ENCODE data around the gene MYPN.
A peak's percentile ranks its signal among the peaks of the same experiment; 100 is the strongest.

Gene MYPN

DNA sequence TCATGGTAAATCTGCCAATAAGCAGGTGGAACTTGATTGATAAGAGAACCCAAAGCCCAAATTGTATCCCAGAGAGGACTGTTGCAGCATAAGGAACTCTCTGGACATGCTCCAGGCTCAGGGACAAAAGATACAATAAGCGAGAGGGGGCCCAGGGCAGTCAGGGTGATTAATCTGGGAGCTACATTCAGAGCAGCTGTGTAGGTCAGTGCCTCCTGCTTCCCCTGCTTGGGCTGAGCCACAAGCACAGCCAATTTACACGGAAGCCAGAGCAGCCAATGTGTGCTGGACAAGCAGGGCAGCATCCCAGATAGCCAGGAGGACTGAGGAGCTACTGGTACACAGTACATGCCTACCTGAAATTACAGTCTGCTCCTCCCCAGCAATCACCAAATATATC, 24.2 kb downstream of the MYPN start:
- Histone ChIP-seq H3K27ac (ENCODE audit: extremely low read depth, low read depth, low read length) (no peak overlapping the region), H3K9me3 (ENCODE audit: control insufficient read depth, insufficient read depth, low read depth, low read length) (no peaks in the 10 kb centered on the region), H3K4me1 (ENCODE audit: control insufficient read depth, insufficient read depth, low read length) (peaks cover 18% of the 10 kb centered on the region), H3K36me3 (ENCODE audit: control insufficient read depth in 2 of 2, insufficient read depth in 1 of 2, low read length in 2 of 2) (no peaks in the 10 kb centered on the region), H3K4me3 (ENCODE audit: low read depth, low read length) (no peak overlapping the region)
- ChIA-PET POLR2A (no interaction called here), CTCF (no interaction called here)
- TF ChIP-seq ZNF600 (tag by site-specific recombination; IDR thresholded peaks at IDR 0.05) (peak; percentile 67; the same call in 1 of the 2 replicates), HOXA7 (CRISPR knock-in tag; IDR thresholded peaks at IDR 0.05; ENCODE audit: borderline replicate concordance) (no peak), ZNF341 (tag by site-specific recombination; IDR thresholded peaks at IDR 0.05; ENCODE audit: low read depth) (no peak)

DNA sequence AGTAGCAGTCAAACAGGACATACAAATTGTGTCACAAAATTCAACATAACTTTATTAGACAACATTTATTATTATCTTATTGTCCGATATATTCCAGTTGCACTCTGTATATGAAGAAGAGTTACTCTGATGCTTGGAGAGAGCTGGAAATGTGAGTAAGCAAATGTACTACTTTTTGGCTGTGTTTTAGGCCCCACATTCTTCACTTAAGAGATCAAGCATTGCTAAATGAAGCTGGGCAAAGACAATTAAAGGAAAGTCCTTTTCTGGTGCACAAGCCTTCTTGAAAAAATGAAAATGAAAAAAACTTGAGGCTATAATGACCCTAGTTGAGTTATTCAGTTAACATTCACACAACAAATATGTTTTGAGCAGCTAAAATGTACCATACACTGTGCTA, 26.1 kb downstream of the MYPN start:
- no peak overlapping the region for H3K4me3 ChIP-seq (ENCODE audit: low read depth, low read length)
- POLR2A ChIA-PET = no interaction called here
- CTCF ChIA-PET = no interaction called here
- H3K27ac ChIP-seq (ENCODE audit: extremely low read depth, low read depth, low read length) = 0 out of 2 replicates have a peak overlapping the region, but pooled peaks have one; percentile 8
- peaks cover 33% of the 10 kb centered on the region for H3K4me1 ChIP-seq (ENCODE audit: control insufficient read depth, insufficient read depth, low read length)
- no peaks in the 10 kb centered on the region for H3K9me3 ChIP-seq (ENCODE audit: control insufficient read depth, insufficient read depth, low read depth, low read length)
- TF ChIP-seq ZNF558 (tag by site-specific recombination; IDR thresholded peaks at IDR 0.05) (no peak), ZNF266 (tag by site-specific recombination; IDR thresholded peaks at IDR 0.05; ENCODE audit: low read depth) (no peak), ZNF530 (tag by site-specific recombination; IDR thresholded peaks at IDR 0.05; ENCODE audit: low read depth) (no peak), ZNF354C (tag by site-specific recombination; IDR thresholded peaks at IDR 0.05; ENCODE audit: borderline replicate concordance, low read depth) (no peak), ZNF221 (tag by site-specific recombination; IDR thresholded peaks at IDR 0.05; ENCODE audit: borderline replicate concordance) (no peak), ZNF624 (tag by site-specific recombination; IDR thresholded peaks at IDR 0.05) (no peak), ZNF830 (tag by site-specific recombination; IDR thresholded peaks at IDR 0.05; ENCODE audit: low read depth) (no peak), ZNF37A (tag by site-specific recombination; IDR thresholded peaks at IDR 0.05) (no peak), ZBTB1 (tag by site-specific recombination; IDR thresholded peaks at IDR 0.05) (no peak), ZNF571 (tag by site-specific recombination; IDR thresholded peaks at IDR 0.05) (no peak), ZBTB48 (tag by site-specific recombination; IDR thresholded peaks at IDR 0.05) (no peak), ZNF121 (tag by site-specific recombination; IDR thresholded peaks at IDR 0.05) (no peak), ZNF416 (tag by site-specific recombination; IDR thresholded peaks at IDR 0.05) (no peak)
- TF ChIP-seq, protein P1, sequence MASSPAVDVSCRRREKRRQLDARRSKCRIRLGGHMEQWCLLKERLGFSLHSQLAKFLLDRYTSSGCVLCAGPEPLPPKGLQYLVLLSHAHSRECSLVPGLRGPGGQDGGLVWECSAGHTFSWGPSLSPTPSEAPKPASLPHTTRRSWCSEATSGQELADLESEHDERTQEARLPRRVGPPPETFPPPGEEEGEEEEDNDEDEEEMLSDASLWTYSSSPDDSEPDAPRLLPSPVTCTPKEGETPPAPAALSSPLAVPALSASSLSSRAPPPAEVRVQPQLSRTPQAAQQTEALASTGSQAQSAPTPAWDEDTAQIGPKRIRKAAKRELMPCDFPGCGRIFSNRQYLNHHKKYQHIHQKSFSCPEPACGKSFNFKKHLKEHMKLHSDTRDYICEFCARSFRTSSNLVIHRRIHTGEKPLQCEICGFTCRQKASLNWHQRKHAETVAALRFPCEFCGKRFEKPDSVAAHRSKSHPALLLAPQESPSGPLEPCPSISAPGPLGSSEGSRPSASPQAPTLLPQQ (tag by site-specific recombination; IDR thresholded peaks at IDR 0.05) = no peak
- TF ChIP-seq, protein P2, sequence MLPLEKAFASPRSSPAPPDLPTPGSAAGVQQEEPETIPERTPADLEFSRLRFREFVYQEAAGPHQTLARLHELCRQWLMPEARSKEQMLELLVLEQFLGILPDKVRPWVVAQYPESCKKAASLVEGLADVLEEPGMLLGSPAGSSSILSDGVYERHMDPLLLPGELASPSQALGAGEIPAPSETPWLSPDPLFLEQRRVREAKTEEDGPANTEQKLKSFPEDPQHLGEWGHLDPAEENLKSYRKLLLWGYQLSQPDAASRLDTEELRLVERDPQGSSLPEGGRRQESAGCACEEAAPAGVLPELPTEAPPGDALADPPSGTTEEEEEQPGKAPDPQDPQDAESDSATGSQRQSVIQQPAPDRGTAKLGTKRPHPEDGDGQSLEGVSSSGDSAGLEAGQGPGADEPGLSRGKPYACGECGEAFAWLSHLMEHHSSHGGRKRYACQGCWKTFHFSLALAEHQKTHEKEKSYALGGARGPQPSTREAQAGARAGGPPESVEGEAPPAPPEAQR (tag by site-specific recombination; IDR thresholded peaks at IDR 0.05) = no peak
- TF ChIP-seq, protein P3, sequence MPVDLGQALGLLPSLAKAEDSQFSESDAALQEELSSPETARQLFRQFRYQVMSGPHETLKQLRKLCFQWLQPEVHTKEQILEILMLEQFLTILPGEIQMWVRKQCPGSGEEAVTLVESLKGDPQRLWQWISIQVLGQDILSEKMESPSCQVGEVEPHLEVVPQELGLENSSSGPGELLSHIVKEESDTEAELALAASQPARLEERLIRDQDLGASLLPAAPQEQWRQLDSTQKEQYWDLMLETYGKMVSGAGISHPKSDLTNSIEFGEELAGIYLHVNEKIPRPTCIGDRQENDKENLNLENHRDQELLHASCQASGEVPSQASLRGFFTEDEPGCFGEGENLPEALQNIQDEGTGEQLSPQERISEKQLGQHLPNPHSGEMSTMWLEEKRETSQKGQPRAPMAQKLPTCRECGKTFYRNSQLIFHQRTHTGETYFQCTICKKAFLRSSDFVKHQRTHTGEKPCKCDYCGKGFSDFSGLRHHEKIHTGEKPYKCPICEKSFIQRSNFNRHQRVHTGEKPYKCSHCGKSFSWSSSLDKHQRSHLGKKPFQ (tag by site-specific recombination; IDR thresholded peaks at IDR 0.05) = no peak
- TF ChIP-seq, protein P4, sequence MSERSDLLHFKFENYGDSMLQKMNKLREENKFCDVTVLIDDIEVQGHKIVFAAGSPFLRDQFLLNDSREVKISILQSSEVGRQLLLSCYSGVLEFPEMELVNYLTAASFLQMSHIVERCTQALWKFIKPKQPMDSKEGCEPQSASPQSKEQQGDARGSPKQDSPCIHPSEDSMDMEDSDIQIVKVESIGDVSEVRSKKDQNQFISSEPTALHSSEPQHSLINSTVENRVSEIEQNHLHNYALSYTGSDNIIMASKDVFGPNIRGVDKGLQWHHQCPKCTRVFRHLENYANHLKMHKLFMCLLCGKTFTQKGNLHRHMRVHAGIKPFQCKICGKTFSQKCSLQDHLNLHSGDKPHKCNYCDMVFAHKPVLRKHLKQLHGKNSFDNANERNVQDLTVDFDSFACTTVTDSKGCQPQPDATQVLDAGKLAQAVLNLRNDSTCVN (tag by site-specific recombination; optimal IDR thresholded peaks at IDR 0.05) = no peak
- TF ChIP-seq, protein P5, sequence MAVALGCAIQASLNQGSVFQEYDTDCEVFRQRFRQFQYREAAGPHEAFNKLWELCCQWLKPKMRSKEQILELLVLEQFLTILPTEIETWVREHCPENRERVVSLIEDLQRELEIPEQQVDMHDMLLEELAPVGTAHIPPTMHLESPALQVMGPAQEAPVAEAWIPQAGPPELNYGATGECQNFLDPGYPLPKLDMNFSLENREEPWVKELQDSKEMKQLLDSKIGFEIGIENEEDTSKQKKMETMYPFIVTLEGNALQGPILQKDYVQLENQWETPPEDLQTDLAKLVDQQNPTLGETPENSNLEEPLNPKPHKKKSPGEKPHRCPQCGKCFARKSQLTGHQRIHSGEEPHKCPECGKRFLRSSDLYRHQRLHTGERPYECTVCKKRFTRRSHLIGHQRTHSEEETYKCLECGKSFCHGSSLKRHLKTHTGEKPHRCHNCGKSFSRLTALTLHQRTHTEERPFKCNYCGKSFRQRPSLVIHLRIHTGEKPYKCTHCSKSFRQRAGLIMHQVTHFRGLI (tag by site-specific recombination; IDR thresholded peaks at IDR 0.05) = no peak
- TF ChIP-seq, protein P6, sequence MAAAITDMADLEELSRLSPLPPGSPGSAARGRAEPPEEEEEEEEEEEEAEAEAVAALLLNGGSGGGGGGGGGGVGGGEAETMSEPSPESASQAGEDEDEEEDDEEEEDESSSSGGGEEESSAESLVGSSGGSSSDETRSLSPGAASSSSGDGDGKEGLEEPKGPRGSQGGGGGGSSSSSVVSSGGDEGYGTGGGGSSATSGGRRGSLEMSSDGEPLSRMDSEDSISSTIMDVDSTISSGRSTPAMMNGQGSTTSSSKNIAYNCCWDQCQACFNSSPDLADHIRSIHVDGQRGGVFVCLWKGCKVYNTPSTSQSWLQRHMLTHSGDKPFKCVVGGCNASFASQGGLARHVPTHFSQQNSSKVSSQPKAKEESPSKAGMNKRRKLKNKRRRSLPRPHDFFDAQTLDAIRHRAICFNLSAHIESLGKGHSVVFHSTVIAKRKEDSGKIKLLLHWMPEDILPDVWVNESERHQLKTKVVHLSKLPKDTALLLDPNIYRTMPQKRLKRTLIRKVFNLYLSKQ (tag by site-specific recombination; IDR thresholded peaks at IDR 0.05; ENCODE audit: borderline replicate concordance) = no peak
- H3K36me3 ChIP-seq (ENCODE audit: control insufficient read depth in 2 of 2, insufficient read depth in 1 of 2, low read length in 2 of 2) = no peaks in the 10 kb centered on the region
